ENCODE data around the gene NHERF1. TPM values are rescaled to one million over a fixed set of nuclear protein-coding genes. Genes with fewer than 3 reads are reported as not detected.
A peak's percentile ranks its signal among the peaks of the same experiment; 100 is the strongest.

The NHERF1 gene
- polyA plus RNA-seq (2013, experiment 1 of 2; ENCODE audit: insufficient read length), result 24.6 TPM
- 29.1 TPM for polyA plus RNA-seq (2013, experiment 2 of 2; ENCODE audit: insufficient read length)

GRCh38 chr17:74748529-74749278 lies at the start of gene NHERF1:
Gene NHERF1, plus strand, starts transcription at chr17:74748628. Its CDS starts 219 bp downstream, at chr17:74748847.
- peak; percentile 93 for DNase-seq

GRCh38 chr17:74699236-74699635 lies 49.2 kb upstream of the NHERF1 start:
- DNase-seq, result no peak

DNA sequence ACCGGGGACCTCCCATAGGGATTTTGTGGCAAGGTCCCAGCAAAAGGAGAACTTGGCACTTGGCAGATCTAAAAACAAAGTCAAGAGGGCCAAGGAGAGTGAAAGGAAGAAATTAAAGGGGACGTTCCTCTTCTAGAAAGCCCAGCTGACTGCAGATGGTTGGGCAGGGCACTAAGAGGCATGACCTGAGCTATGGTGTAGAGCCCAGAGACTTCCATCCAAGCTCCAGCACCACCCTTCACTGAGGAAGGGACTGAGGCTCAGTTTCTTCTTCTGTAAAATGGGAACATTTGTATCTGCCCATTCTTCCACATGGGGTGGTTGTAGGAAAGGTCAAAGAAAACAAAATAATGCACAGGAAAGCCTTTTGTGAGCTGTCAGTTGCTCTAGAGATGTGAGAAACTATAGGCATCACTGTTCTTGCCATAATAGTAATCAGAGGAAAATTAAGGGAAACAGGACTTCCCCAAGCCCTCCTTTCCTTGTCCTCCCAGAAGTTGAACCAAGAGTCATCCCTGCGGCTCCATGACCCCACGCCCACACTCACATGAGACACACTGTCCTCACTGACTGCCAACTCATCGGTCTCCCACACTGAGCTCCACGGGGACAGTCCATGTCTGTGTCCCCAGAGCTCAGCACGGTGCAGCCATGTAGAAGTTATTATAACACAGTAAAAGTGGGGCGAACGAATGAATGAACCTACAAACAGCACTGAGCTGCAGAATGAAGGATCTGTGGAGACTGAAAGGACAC lies 46.1 kb upstream of the NHERF1 start:
- no peak for DNase-seq

DNA sequence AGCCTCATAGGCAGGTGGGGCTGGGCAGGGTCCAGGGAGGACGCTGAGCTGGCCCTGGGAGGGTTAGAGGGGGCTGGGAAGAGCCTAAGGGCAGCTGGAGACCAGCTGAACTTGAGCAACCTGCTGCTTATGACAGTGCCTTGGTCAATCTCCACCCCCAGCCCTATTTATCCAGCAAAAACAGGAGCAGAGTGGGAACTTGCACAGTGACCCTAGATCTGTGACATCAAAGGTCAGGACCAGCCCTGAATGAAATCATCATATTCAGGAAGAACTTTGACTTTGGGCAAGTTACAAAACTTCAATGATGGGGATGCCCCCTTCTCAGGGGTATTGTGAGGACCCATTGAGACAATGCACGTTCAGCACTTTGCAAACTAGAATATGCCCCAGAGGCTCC lies 45.1 kb upstream of the NHERF1 start:
- no peak for DNase-seq

GRCh38 chr17:74704544-74704943 lies 43.9 kb upstream of the NHERF1 start:
- no peak for DNase-seq

GRCh38 chr17:74711058-74711824 lies 37.2 kb upstream of the NHERF1 start:
- DNase-seq, result no peak

DNA sequence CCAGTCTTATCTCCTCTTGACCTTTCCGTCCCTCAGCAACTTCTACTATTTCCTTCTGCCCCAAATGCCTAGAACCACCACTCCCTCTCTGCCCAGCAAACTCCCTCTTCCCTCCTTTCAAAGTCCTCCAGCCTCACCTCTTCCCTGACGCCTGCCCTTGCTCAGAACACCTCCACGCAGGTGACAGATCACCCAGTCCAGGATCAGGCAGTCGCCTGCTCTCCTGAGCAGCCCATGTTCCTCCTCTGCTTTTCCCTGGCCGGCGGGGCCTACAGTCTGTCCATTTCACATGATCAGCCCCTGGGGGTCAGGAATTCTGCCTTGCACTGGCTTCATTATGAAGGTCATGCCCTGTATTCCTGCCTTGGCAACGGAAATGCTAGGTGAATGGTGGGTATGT lies 36.1 kb upstream of the NHERF1 start:
- DNase-seq, result no peak

GRCh38 chr17:74712756-74713155 lies 35.7 kb upstream of the NHERF1 start, which contains the start of gene CD300LF:
Gene CD300LF, minus strand, starts transcription at chr17:74712923. Its CDS starts 57 bp downstream, at chr17:74712866.
- DNase-seq, result no peak

GRCh38 chr17:74713171-74713755 lies 35.2 kb upstream of the NHERF1 start:
- no peak for DNase-seq

DNA sequence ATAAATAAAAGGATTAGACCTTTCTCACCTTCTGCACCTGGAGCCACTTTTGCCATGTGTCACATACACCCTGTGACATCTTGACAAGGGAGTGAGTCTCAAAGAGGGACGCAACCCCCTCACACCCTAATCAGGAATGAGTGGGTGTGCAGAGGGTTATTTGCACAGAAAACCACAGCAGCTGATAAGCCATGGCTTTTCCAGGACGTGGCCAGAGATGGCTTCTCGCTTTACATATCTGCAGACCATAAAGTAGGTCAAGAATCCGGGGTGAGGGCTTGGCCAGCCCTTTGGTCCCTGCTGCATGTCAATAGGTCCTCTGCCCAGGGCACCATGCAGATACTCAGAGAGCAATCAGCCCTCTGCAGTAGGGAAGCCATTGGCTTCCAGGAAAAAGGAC lies 33.3 kb upstream of the NHERF1 start:
- no peak for DNase-seq

DNA sequence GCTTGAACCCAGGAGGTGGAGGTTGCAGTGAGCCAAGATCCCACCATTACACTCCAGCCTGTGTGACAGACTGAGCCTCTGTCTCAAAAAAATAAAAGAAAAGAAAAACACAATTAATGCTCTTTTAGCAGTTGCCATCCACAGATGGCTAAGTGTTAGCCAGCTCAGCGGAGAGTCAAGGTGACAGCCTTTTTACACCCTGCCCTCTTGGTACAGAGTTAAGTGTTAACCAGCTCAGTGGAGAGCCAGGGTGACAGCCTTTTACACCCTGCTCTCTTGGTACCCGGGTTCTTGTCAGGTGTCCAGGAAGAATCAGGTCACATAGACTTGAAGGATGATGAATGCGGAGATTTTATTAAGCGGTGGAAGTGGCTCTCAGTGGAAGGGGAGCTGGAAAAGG lies 27.9 kb upstream of the NHERF1 start:
- DNase-seq, result no peak

- DNase-seq, result no peak
Measured at GRCh38 chr17:74722782-74723181, 25.6 kb upstream of the NHERF1 start.

DNA sequence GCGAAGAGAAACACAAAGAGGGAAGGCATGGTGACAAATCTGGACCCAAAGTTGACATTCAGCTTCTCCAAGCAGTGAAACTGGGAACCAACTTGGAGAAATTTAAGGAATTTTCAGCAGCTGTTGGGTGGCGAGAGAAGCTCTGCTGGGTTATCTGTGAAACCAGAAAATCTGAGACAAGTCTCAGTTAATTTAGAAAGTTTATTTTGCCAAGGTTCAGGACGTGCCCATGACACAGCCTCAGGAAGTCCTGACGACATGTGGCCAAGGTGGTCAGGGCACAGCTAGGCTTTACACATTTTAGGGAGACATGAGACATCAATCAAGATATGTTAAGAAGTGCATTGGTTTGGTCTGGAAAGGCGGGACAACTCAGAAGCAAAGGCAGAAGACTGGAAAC lies 24.5 kb upstream of the NHERF1 start:
- DNase-seq, result no peak

DNA sequence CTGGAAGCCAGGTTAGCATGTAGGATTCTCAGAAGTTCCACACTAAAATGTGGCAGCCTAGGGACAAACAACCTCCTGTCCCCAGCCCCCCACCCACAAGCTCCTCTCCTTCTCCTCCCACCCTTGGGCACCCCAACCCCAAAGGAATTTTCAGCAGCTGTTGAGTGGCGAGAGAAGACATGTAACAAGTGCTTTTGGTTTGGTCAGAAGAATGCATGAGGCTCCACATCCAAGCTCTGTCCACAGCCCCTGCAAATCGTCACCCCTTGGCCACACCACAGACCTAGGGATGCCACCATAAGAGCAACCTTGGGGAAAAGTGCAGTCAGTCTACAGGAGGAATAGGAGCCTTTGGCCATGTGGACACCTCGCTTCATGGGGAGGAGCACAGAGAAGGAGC lies 23.3 kb upstream of the NHERF1 start:
- no peak for DNase-seq

- DNase-seq, result no peak
Measured at GRCh38 chr17:74728033-74728701, 20.3 kb upstream of the NHERF1 start.

- no peak for DNase-seq
Measured at GRCh38 chr17:74728702-74729075, 19.7 kb upstream of the NHERF1 start.

DNA sequence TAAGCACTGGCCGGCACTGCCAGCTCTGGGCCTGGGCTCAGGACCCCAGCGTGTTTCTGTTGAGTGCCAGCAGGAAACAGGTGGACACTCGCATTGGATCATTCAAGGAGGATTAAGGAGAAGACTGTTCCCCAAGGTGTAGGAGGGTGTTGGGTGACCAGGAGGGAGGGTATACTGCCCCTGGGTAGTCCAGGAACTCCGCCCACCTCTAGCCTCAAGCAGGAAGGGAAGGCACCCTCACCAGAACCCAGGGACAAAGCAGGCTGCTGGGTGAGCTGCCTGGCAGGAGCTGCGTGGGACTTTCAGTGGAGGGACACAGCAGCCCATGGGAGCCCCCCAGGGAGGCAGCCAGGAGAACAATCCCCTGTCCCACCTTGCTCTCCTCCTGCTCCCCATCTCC lies 19.1 kb upstream of the NHERF1 start:
- DNase-seq, result no peak

DNA sequence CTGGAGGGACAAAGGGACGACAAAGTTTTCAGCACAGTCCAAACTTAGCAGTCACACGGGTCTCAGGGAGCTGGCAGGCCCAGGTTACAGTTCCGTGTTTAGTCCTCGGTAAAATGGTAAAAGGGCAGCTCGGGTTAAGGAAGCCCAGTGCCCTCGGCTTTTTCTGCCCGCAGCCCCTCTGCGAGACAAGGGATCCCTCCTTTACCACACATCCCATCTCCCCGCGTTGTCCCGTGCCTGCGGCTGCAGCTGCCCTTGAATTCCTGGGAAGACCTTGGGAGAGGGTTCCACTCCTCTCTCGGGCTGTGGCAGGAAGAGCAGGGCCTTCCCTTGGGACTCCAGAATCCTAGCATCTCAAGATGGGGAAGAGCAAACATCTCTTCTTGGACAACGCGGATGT lies 18.6 kb upstream of the NHERF1 start:
- DNase-seq, result no peak

DNA sequence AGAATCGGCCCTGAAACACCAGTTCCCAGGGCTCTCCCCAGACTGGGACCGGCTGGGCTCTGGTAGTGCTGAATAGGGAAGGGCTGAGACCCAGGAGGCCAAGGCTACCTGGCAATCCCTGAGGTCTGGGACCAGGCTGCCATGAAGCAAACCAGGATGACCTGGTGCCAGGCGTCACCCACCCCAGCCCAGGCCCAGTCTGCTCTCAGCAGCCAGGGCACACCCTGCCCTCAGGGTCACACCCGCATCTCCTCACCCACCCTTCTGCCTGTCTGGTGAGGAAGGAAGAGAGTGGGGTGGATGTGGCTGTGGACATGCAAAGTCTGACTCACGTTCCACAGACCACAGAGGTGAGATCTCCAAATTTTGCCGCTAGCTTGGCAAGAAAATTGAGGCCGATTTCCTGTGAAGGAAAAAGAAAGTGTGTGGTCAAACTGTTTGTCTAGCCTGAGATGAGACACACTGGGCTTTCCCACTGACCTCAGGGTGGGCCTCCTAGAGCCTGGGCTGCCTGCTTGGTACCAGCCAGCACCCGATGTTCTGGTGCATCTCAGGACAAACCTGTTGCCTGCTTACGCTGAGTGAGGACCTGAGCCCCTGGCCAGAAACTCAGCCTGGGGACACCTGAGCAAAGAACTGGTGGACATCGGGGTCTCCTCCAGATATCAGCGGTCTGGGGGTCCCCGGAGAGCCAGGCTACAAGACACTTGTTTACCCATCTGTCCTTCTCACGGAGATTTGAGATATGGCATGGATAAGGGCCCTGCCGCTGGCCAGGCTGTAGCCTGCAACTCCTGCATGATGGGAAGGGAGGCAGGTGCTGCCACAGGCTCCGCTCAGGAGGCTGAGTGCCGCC lies 17.7 kb upstream of the NHERF1 start:
- no peak for DNase-seq

DNA sequence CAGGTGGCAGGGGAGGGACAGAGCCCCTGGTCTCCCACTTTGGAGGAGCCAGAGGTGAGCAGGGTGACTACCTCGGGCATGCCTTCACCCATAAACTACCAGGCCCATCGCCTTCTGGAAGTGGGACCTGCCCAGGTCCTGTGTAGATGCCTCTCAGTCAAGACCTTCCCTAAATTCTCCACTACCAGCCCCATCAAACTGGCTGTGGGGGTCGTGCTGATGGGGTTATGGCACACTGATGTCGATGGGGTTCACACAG lies 17.2 kb upstream of the NHERF1 start:
- no peak for DNase-seq

Measured in fibroblast of skin of back (primary cell).